Activated CD4-positive, alpha-beta memory T cell treated with anti-CD3 and anti-CD28 coated beads for 36 hours (primary cell): ENCODE results near the gene FBLN1. TPM values are rescaled to one million over a fixed set of nuclear protein-coding genes. Genes with fewer than 3 reads are reported as not detected.
"Not testable (repeated sequence)": the region's sequence is repeated elsewhere in the genome, so short reads cannot be mapped to it uniquely, and the experiment has no call there.

Experiments used
- CTCF ChIA-PET: fragments of 350-600 bp; sonication (Branson Sonifier 250); formaldehyde crosslinking; loops from one replicate; lab custom pipeline; 2021; ENCODE audit warnings: antibody characterized with exemption, inconsistent platforms; lab: Charles Lee
- POLR2A ChIA-PET: fragments of 350-600 bp; sonication (Branson Sonifier 250); formaldehyde crosslinking; loops from one replicate; lab custom pipeline; 2021; ENCODE audit warnings: antibody characterized with exemption; lab: Charles Lee
- DNase-seq: peaks from one replicate; pipeline ENCODE4 v3.0.0-alpha.2; 2020
- H3K27ac Mint-ChIP-seq: one replicate; pipeline ENCODE4 v1.8.0; 2021; ENCODE audit warnings: mixed read lengths
- H3K27me3 Mint-ChIP-seq: one replicate; pipeline ENCODE4 v1.8.0; 2021; ENCODE audit warnings: mixed read lengths
- H3K36me3 Mint-ChIP-seq: one replicate; pipeline ENCODE4 v1.8.0; 2021; ENCODE audit warnings: mixed read lengths
- H3K4me1 Mint-ChIP-seq: one replicate; pipeline ENCODE4 v1.8.0; 2021; ENCODE audit warnings: low read depth, mixed read lengths
- H3K4me3 Mint-ChIP-seq: one replicate; pipeline ENCODE4 v1.8.0; 2021; ENCODE audit warnings: mild to moderate bottlenecking, mixed read lengths
- H3K9me3 Mint-ChIP-seq: one replicate; pipeline ENCODE4 v1.8.0; 2021; ENCODE audit warnings: mixed read lengths
- intact Hi-C: fragments of 100-400 bp; cut with micrococcal nuclease; formaldehyde crosslinking; loops from one replicate; pipeline ENCODE4 v1.15.1; 2023
- total RNA-seq, 2 experiments: library from RNA; stranded (reverse); gene quantifications; one replicate each; pipeline ENCODE4 v1.2.3, GENCODE V29; 2021

Gene FBLN1, protein sequence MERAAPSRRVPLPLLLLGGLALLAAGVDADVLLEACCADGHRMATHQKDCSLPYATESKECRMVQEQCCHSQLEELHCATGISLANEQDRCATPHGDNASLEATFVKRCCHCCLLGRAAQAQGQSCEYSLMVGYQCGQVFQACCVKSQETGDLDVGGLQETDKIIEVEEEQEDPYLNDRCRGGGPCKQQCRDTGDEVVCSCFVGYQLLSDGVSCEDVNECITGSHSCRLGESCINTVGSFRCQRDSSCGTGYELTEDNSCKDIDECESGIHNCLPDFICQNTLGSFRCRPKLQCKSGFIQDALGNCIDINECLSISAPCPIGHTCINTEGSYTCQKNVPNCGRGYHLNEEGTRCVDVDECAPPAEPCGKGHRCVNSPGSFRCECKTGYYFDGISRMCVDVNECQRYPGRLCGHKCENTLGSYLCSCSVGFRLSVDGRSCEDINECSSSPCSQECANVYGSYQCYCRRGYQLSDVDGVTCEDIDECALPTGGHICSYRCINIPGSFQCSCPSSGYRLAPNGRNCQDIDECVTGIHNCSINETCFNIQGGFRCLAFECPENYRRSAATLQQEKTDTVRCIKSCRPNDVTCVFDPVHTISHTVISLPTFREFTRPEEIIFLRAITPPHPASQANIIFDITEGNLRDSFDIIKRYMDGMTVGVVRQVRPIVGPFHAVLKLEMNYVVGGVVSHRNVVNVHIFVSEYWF
- not detected for total RNA-seq

DNA sequence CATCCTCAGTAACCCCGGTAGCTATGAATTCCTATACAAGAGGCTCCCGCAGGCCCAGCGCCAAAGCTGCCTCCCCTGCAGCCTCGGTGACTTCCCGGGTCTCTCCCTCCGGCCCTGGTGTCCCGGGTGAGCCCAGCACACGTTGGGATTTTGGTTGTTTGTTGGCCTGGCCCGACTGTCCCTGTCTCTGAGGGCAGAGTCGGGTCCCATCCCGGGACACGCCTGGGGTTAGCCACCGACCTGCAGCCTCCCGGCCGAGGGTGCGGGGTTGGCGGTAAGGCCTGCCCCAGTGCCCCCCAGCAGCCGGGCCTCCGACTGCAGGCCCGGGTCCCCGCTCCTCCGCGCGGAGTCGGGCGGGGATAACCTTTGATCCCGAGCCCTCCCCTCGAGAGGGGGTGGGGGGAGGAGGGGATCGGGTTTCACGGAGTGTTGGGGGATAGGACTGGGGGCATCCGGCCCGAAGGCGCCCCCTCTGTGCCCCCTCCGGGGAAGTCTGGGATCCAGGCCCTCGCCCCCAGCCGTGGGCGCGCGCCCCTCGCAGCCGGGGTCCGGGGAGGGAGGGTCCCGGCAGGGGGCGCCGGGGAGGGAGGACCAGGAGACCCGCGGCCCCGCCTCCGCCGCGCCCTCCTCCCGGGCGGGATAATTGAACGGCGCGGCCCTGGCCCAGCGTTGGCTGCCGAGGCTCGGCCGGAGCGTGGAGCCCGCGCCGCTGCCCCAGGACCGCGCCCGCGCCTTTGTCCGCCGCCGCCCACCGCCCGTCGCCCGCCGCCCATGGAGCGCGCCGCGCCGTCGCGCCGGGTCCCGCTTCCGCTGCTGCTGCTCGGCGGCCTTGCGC, at the start of gene FBLN1:
FBLN1 (plus strand) TSS at position 669 of the 835 bp plus-strand sequence; CDS start at position 772, 103 bp downstream.
- intact Hi-C loops = no loop called here
- no peaks in the 10 kb centered on the region for H3K36me3 Mint-ChIP-seq
- H3K27me3 Mint-ChIP-seq = peaks cover 38% of the 10 kb centered on the region
- no peak within 1 kb of the TSS for H3K27ac Mint-ChIP-seq
- DNase-seq = no peak
- H3K9me3 Mint-ChIP-seq = no peaks in the 10 kb centered on the region
- no peak within 1 kb of the TSS for H3K4me3 Mint-ChIP-seq
- H3K4me1 Mint-ChIP-seq = peaks cover under 1% of the 10 kb centered on the region
- ChIA-PET CTCF (no interaction called here), POLR2A (no interaction called here)

DNA sequence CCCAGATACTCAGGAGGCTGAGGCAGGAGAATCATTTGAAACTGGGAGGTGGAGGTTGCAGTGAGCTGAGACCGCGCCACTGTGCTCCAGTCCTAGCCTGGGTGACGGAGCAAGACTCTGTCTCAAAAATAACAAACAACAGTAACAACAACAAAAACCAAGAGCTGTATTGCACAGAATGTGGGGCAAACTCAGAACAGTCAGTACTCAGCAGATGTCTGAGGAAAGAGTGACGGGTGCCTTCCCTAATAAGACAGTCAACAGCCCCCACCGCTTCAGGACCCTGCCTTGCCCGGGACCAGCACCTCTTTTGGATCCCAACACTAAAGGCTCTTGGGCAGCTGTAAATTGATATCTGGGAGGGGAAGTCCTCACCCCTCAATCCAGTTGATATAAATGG, 48.9 kb upstream of the FBLN1 start:
- Mint-ChIP-seq H3K4me3 (no peak overlapping the region), H3K27me3 (peaks cover 2% of the 10 kb centered on the region), H3K27ac (no peak overlapping the region), H3K36me3 (no peaks in the 10 kb centered on the region), H3K4me1 (no peaks in the 10 kb centered on the region), H3K9me3 (no peaks in the 10 kb centered on the region)
- DNase-seq = no peak
- intact Hi-C loops = no loop called here
- POLR2A ChIA-PET = no interaction called here
- CTCF ChIA-PET = no interaction called here

DNA sequence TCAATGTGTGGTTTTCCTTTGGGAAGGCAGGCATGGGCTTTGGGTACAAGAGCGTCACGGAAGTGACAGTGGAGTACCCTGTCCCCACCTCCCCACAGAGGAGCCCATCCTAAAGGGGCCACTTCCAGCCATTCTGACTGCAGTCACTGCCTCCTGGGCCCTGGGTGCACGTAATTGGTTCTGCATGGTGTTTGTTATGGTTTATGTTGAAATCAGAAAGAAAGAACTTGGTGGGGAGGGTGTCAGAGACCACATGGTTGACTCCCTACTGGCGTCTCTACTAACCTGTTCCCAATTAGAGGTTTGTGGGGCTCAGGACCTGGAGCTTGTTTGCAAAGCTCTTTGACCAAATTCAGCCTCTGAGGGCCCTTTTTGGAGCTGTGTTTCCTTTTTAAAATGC, 48.4 kb upstream of the FBLN1 start:
- H3K27me3 Mint-ChIP-seq = peaks cover 2% of the 10 kb centered on the region
- ChIA-PET CTCF (no interaction called here), POLR2A (no interaction called here)
- no peak overlapping the region for H3K27ac Mint-ChIP-seq
- no peaks in the 10 kb centered on the region for H3K36me3 Mint-ChIP-seq
- no peak for DNase-seq
- H3K4me3 Mint-ChIP-seq = no peak overlapping the region
- no peaks in the 10 kb centered on the region for H3K4me1 Mint-ChIP-seq
- intact Hi-C loops = no loop called here
- no peaks in the 10 kb centered on the region for H3K9me3 Mint-ChIP-seq

DNA sequence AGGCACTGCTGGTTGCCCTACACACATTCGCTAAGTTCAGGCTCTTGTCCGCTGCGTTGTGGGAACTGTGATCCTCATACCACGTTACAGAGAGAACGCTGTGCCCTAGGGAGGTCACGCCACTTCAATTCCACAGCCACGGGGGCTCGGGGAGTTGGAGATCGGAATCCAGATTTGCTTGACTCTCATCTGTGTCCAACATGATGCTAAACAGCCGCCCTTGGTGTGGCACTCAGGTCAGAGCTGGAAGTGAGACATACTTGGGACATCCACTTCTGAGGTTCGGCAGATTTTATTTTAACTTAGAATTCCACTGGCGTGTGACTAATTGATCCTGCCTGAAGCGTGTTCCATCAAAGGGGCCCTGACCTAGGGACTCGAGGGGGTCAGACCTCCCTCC, 47.5 kb upstream of the FBLN1 start:
- CTCF ChIA-PET = interaction anchor here (1.2 kb wide), 1 partner anchor 14 kb away, joined by 4 read pairs; no protein-coding TSS in a partner anchor
- intact Hi-C loops = no loop called here
- no peaks in the 10 kb centered on the region for H3K36me3 Mint-ChIP-seq
- no peak overlapping the region for H3K4me3 Mint-ChIP-seq
- POLR2A ChIA-PET = no interaction called here
- DNase-seq = no peak
- no peaks in the 10 kb centered on the region for H3K4me1 Mint-ChIP-seq
- H3K27ac Mint-ChIP-seq = no peak overlapping the region
- H3K27me3 Mint-ChIP-seq = peaks cover 2% of the 10 kb centered on the region
- no peaks in the 10 kb centered on the region for H3K9me3 Mint-ChIP-seq

DNA sequence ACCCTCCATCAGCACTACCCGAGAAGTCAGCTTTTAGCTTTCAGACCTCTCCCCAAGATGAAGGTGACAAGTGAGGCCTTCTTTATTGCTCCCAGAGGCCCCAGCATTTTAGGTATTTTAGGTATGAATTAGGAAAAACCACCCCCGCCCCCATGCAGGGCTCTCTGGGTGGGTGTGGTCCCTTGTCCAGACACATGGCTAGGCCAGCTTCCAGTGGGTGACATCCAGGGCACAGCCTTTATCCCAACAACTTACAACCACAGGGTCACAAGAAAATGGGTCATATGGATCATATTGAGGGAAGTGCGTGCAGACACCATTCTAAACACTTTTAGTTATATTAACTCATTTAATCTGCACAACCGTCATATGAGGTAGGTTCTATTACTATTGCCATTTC, 47.1 kb upstream of the FBLN1 start:
- ChIA-PET CTCF (interaction anchor here (1.2 kb wide), 1 partner anchor 14 kb away, joined by 4 read pairs; no protein-coding TSS in a partner anchor), POLR2A (no interaction called here)
- Mint-ChIP-seq H3K9me3 (no peaks in the 10 kb centered on the region), H3K4me3 (no peak overlapping the region), H3K4me1 (no peaks in the 10 kb centered on the region), H3K27ac (no peak overlapping the region), H3K36me3 (no peaks in the 10 kb centered on the region), H3K27me3 (peaks cover 2% of the 10 kb centered on the region)
- DNase-seq = no peak
- intact Hi-C loops = no loop called here

DNA sequence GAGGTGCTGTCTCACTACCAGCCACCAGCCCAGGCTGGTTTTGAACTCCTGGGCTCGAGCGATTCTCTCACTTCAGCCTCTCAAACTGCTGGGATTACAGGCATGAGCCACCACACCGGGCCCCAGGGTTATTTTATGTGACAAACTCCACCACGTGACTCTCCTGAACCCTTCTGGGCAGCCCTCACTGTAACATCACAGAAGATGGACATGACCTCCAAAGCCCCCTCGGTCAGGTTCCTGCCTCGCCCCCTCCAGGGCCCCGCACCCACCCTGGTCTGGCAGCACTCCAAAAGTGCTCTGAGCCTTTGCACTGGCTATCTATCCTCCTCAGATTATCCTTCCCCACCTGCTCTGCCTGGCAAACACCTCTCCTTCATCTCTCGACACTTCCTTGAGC, 45.9 kb upstream of the FBLN1 start:
- Mint-ChIP-seq H3K9me3 (no peaks in the 10 kb centered on the region), H3K36me3 (no peaks in the 10 kb centered on the region), H3K4me1 (no peaks in the 10 kb centered on the region), H3K27ac (no peak overlapping the region), H3K4me3 (no peak overlapping the region), H3K27me3 (peaks cover 2% of the 10 kb centered on the region)
- ChIA-PET CTCF (interaction anchor here (0.6 kb wide), 1 partner anchor 619 kb away, joined by 4 read pairs; no protein-coding TSS in a partner anchor), POLR2A (no interaction called here)
- intact Hi-C loops = no loop called here
- DNase-seq = no peak

DNA sequence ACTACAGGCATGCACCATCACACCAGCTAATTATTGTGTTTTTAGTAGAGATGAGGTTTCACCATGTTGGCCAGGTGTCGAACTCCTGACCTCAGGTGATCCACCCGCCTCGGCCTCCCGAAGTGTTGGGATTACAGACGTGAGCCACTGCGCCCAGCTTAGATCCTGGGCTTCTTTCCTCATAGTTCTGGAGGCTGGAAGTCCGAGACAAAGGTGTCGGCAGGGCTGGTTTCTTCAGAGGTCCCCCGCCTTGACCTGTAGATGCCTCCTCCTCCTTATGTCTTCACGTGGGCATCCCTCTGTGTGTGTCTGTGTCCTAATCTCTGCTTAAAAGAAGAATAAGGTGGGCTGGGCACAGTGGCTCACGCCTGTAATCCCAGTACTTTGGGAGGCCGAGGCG, 44.2 kb upstream of the FBLN1 start:
- no peaks in the 10 kb centered on the region for H3K36me3 Mint-ChIP-seq
- POLR2A ChIA-PET = no interaction called here
- intact Hi-C loops = no loop called here
- H3K9me3 Mint-ChIP-seq = no peaks in the 10 kb centered on the region
- DNase-seq = no peak
- no peaks in the 10 kb centered on the region for H3K4me1 Mint-ChIP-seq
- H3K4me3 Mint-ChIP-seq = no peak overlapping the region
- CTCF ChIA-PET = no interaction called here
- peaks cover 2% of the 10 kb centered on the region for H3K27me3 Mint-ChIP-seq
- H3K27ac Mint-ChIP-seq = no peak overlapping the region

DNA sequence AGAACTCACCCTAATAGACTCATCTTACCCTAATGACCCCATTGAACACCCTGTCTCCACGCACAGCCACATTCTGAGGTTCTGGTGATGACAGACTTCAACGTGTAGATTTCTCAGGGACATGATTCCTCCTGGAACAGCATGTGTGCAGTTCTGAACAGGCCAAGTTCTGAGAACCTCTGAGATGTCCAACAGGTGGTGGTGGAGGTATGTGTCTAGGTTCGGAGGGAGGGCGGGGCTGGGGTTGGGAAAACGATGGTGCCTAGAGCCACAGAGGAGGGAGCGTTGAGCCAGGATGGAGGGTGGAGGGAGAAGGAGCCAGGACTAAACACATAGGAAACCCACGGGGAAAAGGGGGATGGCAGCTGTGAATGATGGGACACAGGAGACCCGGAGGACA, 43.4 kb upstream of the FBLN1 start:
- POLR2A ChIA-PET = no interaction called here
- Mint-ChIP-seq H3K4me3 (no peak overlapping the region), H3K27ac (no peak overlapping the region), H3K4me1 (no peaks in the 10 kb centered on the region), H3K9me3 (no peaks in the 10 kb centered on the region), H3K27me3 (peaks cover 4% of the 10 kb centered on the region), H3K36me3 (no peaks in the 10 kb centered on the region)
- intact Hi-C loops = no loop called here
- no peak for DNase-seq
- CTCF ChIA-PET = no interaction called here

DNA sequence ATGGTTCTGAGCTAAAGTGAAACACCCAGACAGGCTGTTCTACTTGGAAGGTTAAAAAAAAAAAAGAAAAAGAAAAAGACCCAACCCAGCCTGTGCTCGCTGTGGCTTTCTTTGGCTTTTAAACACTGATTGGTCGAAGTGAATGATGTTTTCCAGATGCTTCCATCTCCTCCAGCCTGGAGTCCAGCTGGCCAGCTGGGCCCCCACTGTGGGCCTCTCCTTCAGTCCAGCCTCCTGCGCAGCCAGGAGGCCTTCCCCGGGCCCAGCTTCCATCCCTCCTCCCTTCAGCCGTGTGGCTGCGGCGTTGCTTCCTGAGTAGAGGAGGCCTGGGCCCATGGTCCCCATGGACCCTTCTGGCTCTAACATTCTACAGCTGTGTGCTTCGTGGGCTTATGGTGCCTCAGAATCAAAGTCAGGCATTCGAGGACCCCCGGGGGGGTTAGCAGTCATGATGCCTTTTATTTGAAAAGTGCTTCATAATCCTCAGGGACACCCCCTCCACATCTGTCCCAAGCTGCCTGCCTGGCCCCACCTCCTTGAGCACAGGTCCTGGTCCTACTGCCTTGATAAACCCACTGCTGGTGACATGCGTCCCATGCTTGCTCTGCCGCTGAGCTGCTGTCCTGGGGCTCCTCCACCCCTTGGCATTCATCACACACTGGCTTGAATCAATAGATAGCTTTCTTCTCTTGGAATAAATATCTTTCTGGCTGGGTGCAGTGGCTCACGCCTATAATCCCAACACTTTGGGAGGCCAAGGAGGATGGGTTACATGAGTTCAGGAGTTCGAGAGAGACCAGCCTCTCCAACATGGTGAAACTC, 42.2 kb upstream of the FBLN1 start:
- Mint-ChIP-seq H3K4me1 (no peaks in the 10 kb centered on the region), H3K9me3 (no peaks in the 10 kb centered on the region), H3K36me3 (no peaks in the 10 kb centered on the region), H3K4me3 (no peak overlapping the region), H3K27ac (no peak overlapping the region), H3K27me3 (peaks cover 6% of the 10 kb centered on the region)
- CTCF ChIA-PET = no interaction called here
- intact Hi-C loops = no loop called here
- DNase-seq = no peak
- POLR2A ChIA-PET = no interaction called here

DNA sequence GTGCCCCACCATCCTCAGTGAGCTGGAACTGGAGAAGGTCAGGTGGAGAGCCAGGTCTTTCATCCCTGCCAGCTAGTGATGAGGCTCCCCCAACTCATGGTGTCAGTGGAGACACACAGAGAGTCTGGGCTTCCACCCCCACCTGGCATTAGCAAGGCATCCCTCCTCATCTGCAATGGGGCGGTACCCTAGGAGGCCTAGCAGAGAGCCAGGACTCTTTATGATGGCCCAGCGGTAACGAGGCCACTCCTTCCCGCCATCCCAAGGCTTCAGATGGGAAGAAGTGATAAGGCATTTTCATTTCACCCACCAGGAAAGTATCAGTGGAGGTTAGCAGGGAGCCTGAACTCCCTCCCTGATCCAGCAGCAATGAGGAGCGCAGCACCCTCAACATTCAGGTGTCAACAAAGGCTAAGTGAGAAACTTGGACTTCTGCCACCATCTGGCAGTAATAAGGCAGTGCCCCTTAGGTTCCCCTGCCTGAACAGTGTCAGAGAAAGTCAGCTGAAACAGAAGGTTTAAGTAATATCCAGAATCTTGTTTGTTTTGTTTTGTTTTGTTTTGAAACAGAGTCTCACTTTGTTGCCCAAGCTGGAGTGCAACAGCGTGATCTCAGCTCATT, 40.5 kb upstream of the FBLN1 start:
- intact Hi-C loops = no loop called here
- Mint-ChIP-seq H3K4me1 (no peaks in the 10 kb centered on the region), H3K27ac (no peak overlapping the region), H3K27me3 (peaks cover 4% of the 10 kb centered on the region), H3K9me3 (peaks cover 2% of the 10 kb centered on the region), H3K36me3 (no peaks in the 10 kb centered on the region), H3K4me3 (no peak overlapping the region)
- ChIA-PET CTCF (interaction anchor here (0.8 kb wide), 1 partner anchor 241 kb away, joined by 3 read pairs; no protein-coding TSS in a partner anchor), POLR2A (no interaction called here)
- no peak for DNase-seq

DNA sequence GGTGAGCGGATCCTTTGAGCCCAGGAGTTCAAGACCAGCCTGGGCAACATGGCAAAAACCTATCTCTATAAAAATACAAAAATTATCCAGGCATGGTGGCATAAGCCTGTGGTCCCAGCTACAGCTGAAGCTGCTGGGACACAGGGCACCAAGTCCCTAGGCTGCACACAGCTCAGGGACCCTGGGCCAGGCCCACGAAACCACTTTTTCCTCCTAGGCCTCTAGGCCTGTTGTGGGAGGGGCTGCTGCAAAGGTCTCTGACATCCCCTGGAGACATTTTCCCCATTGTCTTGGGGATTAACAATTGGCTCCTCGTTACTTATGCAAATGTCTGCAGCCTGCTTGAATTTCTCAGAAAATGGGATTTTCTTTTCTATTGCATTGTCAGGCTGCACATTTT, 39.0 kb upstream of the FBLN1 start:
- DNase-seq, CTCF ChIA-PET, H3K36me3 Mint-ChIP-seq, H3K27ac Mint-ChIP-seq, H3K9me3 Mint-ChIP-seq, H3K4me1 Mint-ChIP-seq, intact Hi-C loops, H3K27me3 Mint-ChIP-seq, H3K4me3 Mint-ChIP-seq, POLR2A ChIA-PET: not testable (repeated sequence)
